A549 (cell line): Measurements from ENCODE around the gene CALHM6. TPM values are rescaled to one million over a fixed set of nuclear protein-coding genes. Genes with fewer than 3 reads are reported as not detected.

Source experiments
- ATAC-seq, 2 experiments: fragments of 200-7000 bp in 1 of 2; fragments of >200 bp in 1 of 2; cut with Nextera tagmentation in 1 of 2; cut with Tn5 transposase in 1 of 2; 3 replicates each; pipeline versions ENCODE4 v1.8.0 to v1.9.1; 2018 to 2020; ENCODE audit warnings: mild to moderate bottlenecking in 1 of 2, moderate library complexity in 1 of 2
- CTCF ChIA-PET: fragments of 300-600 bp; sonication (Branson Sonifier 250); formaldehyde crosslinking; extraction: SDS; loops from one replicate; lab custom pipeline; 2021; ENCODE audit warnings: antibody characterized with exemption, inconsistent platforms; lab: Yijun Ruan, JAX
- POLR2A ChIA-PET: fragments of 350-600 bp; formaldehyde crosslinking; extraction: SDS; loops from one replicate; lab custom pipeline; 2021; ENCODE audit warnings: antibody characterized with exemption, inconsistent platforms; lab: Yijun Ruan, JAX
- DNase-seq, 2 experiments: peaks; one replicate each; pipeline versions ENCODE4 v3.0.0 to v3.0.0-alpha.2; 2011 to 2016; ENCODE audit warnings: low read depth in 1 of 2, low spot score in 1 of 2
- FAIRE-seq: peaks from 2 replicates; lab custom pipeline; 2011; peaks lifted over from hg19 to GRCh38; lab: Jason Lieb, UNC
- H3K27ac ChIP-seq, 2 experiments: fragments of >200 bp; sonication (Bioruptor Twin); formaldehyde crosslinking; 3 replicates each; pipeline ENCODE4 v1.5.1; 2016 to 2017
- H3K4me1 ChIP-seq: fragments of >200 bp; sonication (Bioruptor Twin); formaldehyde crosslinking; 3 replicates; pipeline ENCODE4 v1.6.1; 2016
- H3K4me2 ChIP-seq: fragments of >200 bp; sonication (Bioruptor Twin); formaldehyde crosslinking; 3 replicates; pipeline ENCODE4 v1.6.1; 2016
- H3K4me3 ChIP-seq: fragments of >200 bp; sonication (Bioruptor Twin); formaldehyde crosslinking; 3 replicates; pipeline ENCODE4 v1.5.1; 2016
- H3K9me3 ChIP-seq: fragments of >200 bp; sonication (Bioruptor Twin); formaldehyde crosslinking; 3 replicates; pipeline ENCODE4 v1.6.1; 2016
- CBX2 ChIP-seq: fragments of 200-600 bp; sonication (generic); IDR thresholded peaks from 2 replicates; pipeline ENCODE4 v1.6.1; 2016; ENCODE audit warnings: low read depth, mild to moderate bottlenecking, borderline replicate concordance
- CBX8 ChIP-seq: fragments of 200-600 bp; sonication (generic); IDR thresholded peaks from 2 replicates; pipeline ENCODE4 v1.6.1; 2016
- CHD4 ChIP-seq: fragments of 200-600 bp; sonication (generic); IDR thresholded peaks from 2 replicates; pipeline ENCODE4 v1.6.1; 2016; ENCODE audit warnings: antibody characterized with exemption, mild to moderate bottlenecking, borderline replicate concordance
- EHF ChIP-seq: fragments of 250-450 bp; sonication (Bioruptor Pico); IDR thresholded peaks from 2 replicates; pipeline ENCODE4 v1.5.0; 2020; ENCODE audit warnings: mild to moderate bottlenecking
- EHMT2 ChIP-seq: fragments of 200-600 bp; sonication (generic); IDR thresholded peaks from 2 replicates; pipeline ENCODE4 v1.6.1; 2016; ENCODE audit warnings: antibody characterized with exemption, low read depth, mild to moderate bottlenecking, moderate library complexity
- EP300 ChIP-seq, 2 experiments: fragments of >200 bp; sonication (Bioruptor Twin); formaldehyde crosslinking; IDR thresholded peaks; 2 replicates in 1 of 2; 3 replicates in 1 of 2; pipeline ENCODE4 v1.6.1; 2016 to 2017
- ESRRA ChIP-seq: fragments of 150-350 bp; IDR thresholded peaks from 2 replicates; pipeline ENCODE4 v1.6.1; 2014; ENCODE audit warnings: mild to moderate bottlenecking, low read length, borderline replicate concordance
- FOXS1 ChIP-seq: fragments of 250-450 bp; sonication (Bioruptor Pico); IDR thresholded peaks from 2 replicates; pipeline ENCODE4 v1.5.0; 2020; ENCODE audit warnings: mild to moderate bottlenecking, moderate library complexity
- JUN ChIP-seq, 2 experiments: fragments of >200 bp; sonication (Bioruptor Twin); formaldehyde crosslinking; IDR thresholded peaks; 2 replicates in 1 of 2; 3 replicates in 1 of 2; pipeline ENCODE4 v1.6.1; 2016 to 2017
- KDM1A ChIP-seq: fragments of 200-600 bp; sonication (generic); IDR thresholded peaks from 2 replicates; pipeline ENCODE4 v1.6.1; 2016; ENCODE audit warnings: low read depth, mild to moderate bottlenecking
- MAFK ChIP-seq: fragments of 450-650 bp; IDR thresholded peaks from 2 replicates; pipeline ENCODE4 v1.6.1; 2014; ENCODE audit not compliant: partially characterized antibody
- NFE2L2 ChIP-seq: fragments of 150-350 bp; conservative IDR thresholded peaks from 2 replicates; pipeline ENCODE4 v1.6.1; 2014; ENCODE audit warnings: low read length
- PHF8 ChIP-seq: fragments of 200-600 bp; sonication (generic); IDR thresholded peaks from 2 replicates; pipeline ENCODE4 v1.6.1; 2016; ENCODE audit warnings: low read depth, mild to moderate bottlenecking, antibody characterized with exemption, moderate library complexity, borderline replicate concordance
- POLR2AphosphoS2 ChIP-seq: conservative IDR thresholded peaks from 2 replicates; pipeline ENCODE4 v1.6.1; 2012; ENCODE audit warnings: low read length, improper control_type of control experiment, inconsistent platforms
- RFX5 ChIP-seq: fragments of 450-650 bp; IDR thresholded peaks from 2 replicates; pipeline ENCODE4 v1.7.1; 2014; ENCODE audit warnings: antibody characterized with exemption, mild to moderate bottlenecking, moderate library complexity
- TFCP2L1 ChIP-seq: fragments of 250-450 bp; sonication (Bioruptor Pico); IDR thresholded peaks from 2 replicates; pipeline ENCODE4 v1.5.0; 2021; ENCODE audit warnings: mild to moderate bottlenecking
- TP53 ChIP-seq: fragments of 250-450 bp; sonication (Bioruptor Pico); IDR thresholded peaks from 2 replicates; pipeline ENCODE4 v1.5.0; 2021; ENCODE audit warnings: mild to moderate bottlenecking, moderate library complexity
- ZFP36 ChIP-seq: fragments of 450-650 bp; IDR thresholded peaks from 2 replicates; pipeline ENCODE4 v1.6.1; 2014; ENCODE audit warnings: borderline replicate concordance; ENCODE audit not compliant: partially characterized antibody
- ZNF302 ChIP-seq: fragments of 250-450 bp; sonication (Bioruptor Pico); IDR thresholded peaks from 2 replicates; pipeline ENCODE4 v1.9.0; 2021; ENCODE audit warnings: inconsistent platforms, mild to moderate bottlenecking, moderate library complexity
- ZSCAN20 ChIP-seq: fragments of 250-450 bp; sonication (Bioruptor Pico); IDR thresholded peaks from 2 replicates; pipeline ENCODE4 v1.8.0; 2022; ENCODE audit warnings: mild to moderate bottlenecking, moderate library complexity
- WGBS: methylation state at CpG from one replicate; pipeline ENCODE4 v1.1.6; 2017; ENCODE audit errors: missing lambda C conversion rate; 5-methylcytosine and 5-hydroxymethylcytosine counted together
- polyA plus RNA-seq, 4 experiments: library from polyadenylated mRNA; depleted of rRNA in 3 of 4; stranded (reverse); fragments of >200 nt; fragmentation: RNase III in 1 of 4; extraction: RNeasy Plus Mini Kit Qiagen cat#74134 plus additional on column Dnase treatment in 1 of 4; gene quantifications; 2 replicates in 3 of 4; 3 replicates in 1 of 4; pipeline ENCODE4 v1.2.3, GENCODE V29; 2011 to 2017
- TF ChIP-seq, protein P1 (sequence below): IDR thresholded peaks from 2 replicates; pipeline ENCODE4 v1.6.1; 2012
- TF ChIP-seq, protein P2 (sequence below): IDR thresholded peaks from 2 replicates; pipeline ENCODE4 v1.6.1; 2012; ENCODE audit warnings: low read depth, borderline replicate concordance
- TF ChIP-seq, protein P3 (sequence below): fragments of 200-600 bp; sonication (generic); IDR thresholded peaks from 2 replicates; pipeline ENCODE4 v1.6.1; 2016; ENCODE audit warnings: antibody characterized with exemption, mild to moderate bottlenecking, moderate library complexity
- TF ChIP-seq, protein P4 (sequence below): IDR thresholded peaks from 2 replicates; pipeline ENCODE4 v1.6.1; 2012
- TF ChIP-seq, protein P5 (sequence below): fragments of >200 bp; sonication (Bioruptor Twin); formaldehyde crosslinking; IDR thresholded peaks from 2 replicates; pipeline ENCODE4 v1.6.1; 2016
- TF ChIP-seq, protein P6 (sequence below): fragments of >200 bp; sonication (Bioruptor Twin); formaldehyde crosslinking; IDR thresholded peaks from 3 replicates; pipeline ENCODE4 v1.5.1; 2016
- TF ChIP-seq, protein P7 (sequence below): fragments of 150-350 bp; IDR thresholded peaks from 2 replicates; pipeline ENCODE4 v1.6.1; 2014; ENCODE audit warnings: low read depth, mild to moderate bottlenecking, low read length

CALHM6 gene
- polyA plus RNA-seq, 2 of the 4 experiments (the other 2 are of a cell fraction): 0.31 TPM; not detected in 1

DNA sequence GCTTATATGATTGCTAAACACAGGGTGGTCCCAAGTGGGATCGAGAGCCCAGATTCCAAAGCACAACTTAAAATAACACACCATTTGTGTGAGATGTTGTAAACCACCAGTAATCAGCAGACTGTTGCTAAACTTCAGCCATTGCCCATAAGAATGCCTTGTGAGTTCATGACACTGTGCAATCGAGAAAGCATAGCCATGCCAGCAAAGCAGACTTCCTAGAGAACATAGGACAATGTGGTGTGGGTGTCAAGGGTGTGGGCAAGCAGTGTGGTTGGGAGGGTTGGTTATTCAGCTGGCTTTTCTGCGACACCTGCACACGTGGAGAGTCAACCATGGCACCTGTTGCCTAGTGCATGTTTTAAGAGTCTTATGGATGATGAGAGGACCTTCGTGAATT lies 16.1 kb upstream of the CALHM6 start:
- TF ChIP-seq ZFP36 (no peak), ESRRA (no peak), EHF (CRISPR knock-in tag) (no peak), ZSCAN20 (CRISPR knock-in tag) (no peak), KDM1A (no peak), CBX8 (no peak), NFE2L2 (no peak), CHD4 (no peak), ZNF302 (no peak)
- TF ChIP-seq, protein P1, sequence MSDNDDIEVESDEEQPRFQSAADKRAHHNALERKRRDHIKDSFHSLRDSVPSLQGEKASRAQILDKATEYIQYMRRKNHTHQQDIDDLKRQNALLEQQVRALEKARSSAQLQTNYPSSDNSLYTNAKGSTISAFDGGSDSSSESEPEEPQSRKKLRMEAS: no peak
- TF ChIP-seq, protein P2, sequence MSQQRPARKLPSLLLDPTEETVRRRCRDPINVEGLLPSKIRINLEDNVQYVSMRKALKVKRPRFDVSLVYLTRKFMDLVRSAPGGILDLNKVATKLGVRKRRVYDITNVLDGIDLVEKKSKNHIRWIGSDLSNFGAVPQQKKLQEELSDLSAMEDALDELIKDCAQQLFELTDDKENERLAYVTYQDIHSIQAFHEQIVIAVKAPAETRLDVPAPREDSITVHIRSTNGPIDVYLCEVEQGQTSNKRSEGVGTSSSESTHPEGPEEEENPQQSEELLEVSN: no peak
- TF ChIP-seq, protein P3, sequence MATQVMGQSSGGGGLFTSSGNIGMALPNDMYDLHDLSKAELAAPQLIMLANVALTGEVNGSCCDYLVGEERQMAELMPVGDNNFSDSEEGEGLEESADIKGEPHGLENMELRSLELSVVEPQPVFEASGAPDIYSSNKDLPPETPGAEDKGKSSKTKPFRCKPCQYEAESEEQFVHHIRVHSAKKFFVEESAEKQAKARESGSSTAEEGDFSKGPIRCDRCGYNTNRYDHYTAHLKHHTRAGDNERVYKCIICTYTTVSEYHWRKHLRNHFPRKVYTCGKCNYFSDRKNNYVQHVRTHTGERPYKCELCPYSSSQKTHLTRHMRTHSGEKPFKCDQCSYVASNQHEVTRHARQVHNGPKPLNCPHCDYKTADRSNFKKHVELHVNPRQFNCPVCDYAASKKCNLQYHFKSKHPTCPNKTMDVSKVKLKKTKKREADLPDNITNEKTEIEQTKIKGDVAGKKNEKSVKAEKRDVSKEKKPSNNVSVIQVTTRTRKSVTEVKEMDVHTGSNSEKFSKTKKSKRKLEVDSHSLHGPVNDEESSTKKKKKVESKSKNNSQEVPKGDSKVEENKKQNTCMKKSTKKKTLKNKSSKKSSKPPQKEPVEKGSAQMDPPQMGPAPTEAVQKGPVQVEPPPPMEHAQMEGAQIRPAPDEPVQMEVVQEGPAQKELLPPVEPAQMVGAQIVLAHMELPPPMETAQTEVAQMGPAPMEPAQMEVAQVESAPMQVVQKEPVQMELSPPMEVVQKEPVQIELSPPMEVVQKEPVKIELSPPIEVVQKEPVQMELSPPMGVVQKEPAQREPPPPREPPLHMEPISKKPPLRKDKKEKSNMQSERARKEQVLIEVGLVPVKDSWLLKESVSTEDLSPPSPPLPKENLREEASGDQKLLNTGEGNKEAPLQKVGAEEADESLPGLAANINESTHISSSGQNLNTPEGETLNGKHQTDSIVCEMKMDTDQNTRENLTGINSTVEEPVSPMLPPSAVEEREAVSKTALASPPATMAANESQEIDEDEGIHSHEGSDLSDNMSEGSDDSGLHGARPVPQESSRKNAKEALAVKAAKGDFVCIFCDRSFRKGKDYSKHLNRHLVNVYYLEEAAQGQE: no peak
- TF ChIP-seq, protein P4, sequence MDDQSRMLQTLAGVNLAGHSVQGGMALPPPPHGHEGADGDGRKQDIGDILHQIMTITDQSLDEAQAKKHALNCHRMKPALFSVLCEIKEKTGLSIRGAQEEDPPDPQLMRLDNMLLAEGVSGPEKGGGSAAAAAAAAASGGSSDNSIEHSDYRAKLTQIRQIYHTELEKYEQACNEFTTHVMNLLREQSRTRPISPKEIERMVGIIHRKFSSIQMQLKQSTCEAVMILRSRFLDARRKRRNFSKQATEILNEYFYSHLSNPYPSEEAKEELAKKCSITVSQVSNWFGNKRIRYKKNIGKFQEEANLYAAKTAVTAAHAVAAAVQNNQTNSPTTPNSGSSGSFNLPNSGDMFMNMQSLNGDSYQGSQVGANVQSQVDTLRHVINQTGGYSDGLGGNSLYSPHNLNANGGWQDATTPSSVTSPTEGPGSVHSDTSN: no peak
- TF ChIP-seq, protein P5, sequence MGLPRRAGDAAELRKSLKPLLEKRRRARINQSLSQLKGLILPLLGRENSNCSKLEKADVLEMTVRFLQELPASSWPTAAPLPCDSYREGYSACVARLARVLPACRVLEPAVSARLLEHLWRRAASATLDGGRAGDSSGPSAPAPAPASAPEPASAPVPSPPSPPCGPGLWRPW: no peak
- TF ChIP-seq, all 56 proteins: peak for 0
- 42% methylated on average over 5 of the region's 5 CpGs for WGBS
- Histone ChIP-seq H3K4me2 (no peak overlapping the region), H3K4me3 (no peak overlapping the region), H3K9me3 (no peaks in the 10 kb centered on the region), H3K27ac (no peak overlapping the region), H3K4me1 (peaks cover 22% of the 10 kb centered on the region)
- ChIA-PET POLR2A (no interaction called here), CTCF (interaction anchor here (0.9 to 1.4 kb wide), 4 partner anchors 87 to 177 kb away, joined by 3 to 4 read pairs (median 4); no protein-coding TSS in a partner anchor)
- ATAC-seq (no peak), DNase-seq (no peak), FAIRE-seq (no peak)

DNA sequence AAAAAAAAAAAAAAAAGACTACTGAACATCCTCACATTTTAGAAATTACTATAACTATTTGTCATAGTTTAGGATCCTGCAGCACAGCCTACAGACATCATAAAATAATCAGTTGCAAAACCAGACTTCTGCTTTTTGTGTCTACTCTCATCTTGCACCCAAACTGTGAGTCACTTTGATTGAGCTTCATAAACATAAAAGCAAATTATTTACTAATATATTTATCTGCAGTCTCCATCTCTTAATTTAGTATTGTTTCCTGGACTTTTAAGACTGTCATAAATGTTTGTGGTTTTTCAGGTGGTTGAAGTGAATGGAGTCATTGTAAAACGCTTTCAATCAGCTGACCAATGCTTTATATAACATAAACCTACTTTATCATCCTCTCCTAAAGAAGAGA lies 14.8 kb upstream of the CALHM6 start:
- Histone ChIP-seq H3K9me3 (no peaks in the 10 kb centered on the region), H3K4me3 (no peak overlapping the region), H3K4me1 (peaks cover 22% of the 10 kb centered on the region)
- no peak for TF ChIP-seq EP300 (IDR thresholded peaks at IDR 0.05)
- no peak for TF ChIP-seq EHMT2
- no peak for TF ChIP-seq TFCP2L1
- TF ChIP-seq, protein P6, sequence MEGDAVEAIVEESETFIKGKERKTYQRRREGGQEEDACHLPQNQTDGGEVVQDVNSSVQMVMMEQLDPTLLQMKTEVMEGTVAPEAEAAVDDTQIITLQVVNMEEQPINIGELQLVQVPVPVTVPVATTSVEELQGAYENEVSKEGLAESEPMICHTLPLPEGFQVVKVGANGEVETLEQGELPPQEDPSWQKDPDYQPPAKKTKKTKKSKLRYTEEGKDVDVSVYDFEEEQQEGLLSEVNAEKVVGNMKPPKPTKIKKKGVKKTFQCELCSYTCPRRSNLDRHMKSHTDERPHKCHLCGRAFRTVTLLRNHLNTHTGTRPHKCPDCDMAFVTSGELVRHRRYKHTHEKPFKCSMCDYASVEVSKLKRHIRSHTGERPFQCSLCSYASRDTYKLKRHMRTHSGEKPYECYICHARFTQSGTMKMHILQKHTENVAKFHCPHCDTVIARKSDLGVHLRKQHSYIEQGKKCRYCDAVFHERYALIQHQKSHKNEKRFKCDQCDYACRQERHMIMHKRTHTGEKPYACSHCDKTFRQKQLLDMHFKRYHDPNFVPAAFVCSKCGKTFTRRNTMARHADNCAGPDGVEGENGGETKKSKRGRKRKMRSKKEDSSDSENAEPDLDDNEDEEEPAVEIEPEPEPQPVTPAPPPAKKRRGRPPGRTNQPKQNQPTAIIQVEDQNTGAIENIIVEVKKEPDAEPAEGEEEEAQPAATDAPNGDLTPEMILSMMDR: no peak
- no peak for TF ChIP-seq MAFK
- TF ChIP-seq RFX5: no peak
- TF ChIP-seq CHD4: no peak
- TF ChIP-seq CBX2: no peak
- TF ChIP-seq ZSCAN20 (CRISPR knock-in tag): no peak
- TF ChIP-seq, protein P1: no peak
- TF ChIP-seq KDM1A: no peak
- no peak for TF ChIP-seq JUN (IDR thresholded peaks at IDR 0.05)
- TF ChIP-seq, protein P7, sequence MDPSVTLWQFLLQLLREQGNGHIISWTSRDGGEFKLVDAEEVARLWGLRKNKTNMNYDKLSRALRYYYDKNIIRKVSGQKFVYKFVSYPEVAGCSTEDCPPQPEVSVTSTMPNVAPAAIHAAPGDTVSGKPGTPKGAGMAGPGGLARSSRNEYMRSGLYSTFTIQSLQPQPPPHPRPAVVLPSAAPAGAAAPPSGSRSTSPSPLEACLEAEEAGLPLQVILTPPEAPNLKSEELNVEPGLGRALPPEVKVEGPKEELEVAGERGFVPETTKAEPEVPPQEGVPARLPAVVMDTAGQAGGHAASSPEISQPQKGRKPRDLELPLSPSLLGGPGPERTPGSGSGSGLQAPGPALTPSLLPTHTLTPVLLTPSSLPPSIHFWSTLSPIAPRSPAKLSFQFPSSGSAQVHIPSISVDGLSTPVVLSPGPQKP: no peak
- TF ChIP-seq POLR2AphosphoS2: no peak
- TF ChIP-seq EHF (CRISPR knock-in tag): no peak
- no peak for TF ChIP-seq TP53
- TF ChIP-seq FOXS1: no peak
- TF ChIP-seq PHF8: no peak
- no peak for TF ChIP-seq NFE2L2
- TF ChIP-seq, all 56 proteins: peak for 0
- WGBS: 54% methylated on average over 1 of the region's 1 CpG
- DNase-seq: no peak
- H3K4me2 ChIP-seq: peak overlapping the region; percentile 55; the same call in 2 of the 3 replicates
- no peak for FAIRE-seq
- no peak for ATAC-seq
- ChIA-PET CTCF (interaction anchor here (0.7 to 1.7 kb wide), 6 partner anchors 23 to 159 kb away, joined by 3 to 10 read pairs (median 4); no protein-coding TSS in a partner anchor), POLR2A (interaction anchor here (0.7 kb wide), 1 partner anchor 126 kb away, joined by 7 read pairs; no protein-coding TSS in a partner anchor)
- H3K27ac ChIP-seq: no peak overlapping the region
